Measurements from ENCODE around the gene KRTAP21-3. TPM values are rescaled to one million over a fixed set of nuclear protein-coding genes. Genes with fewer than 3 reads are reported as not detected.
A peak's percentile ranks its signal among the peaks of the same experiment; 100 is the strongest.

The KRTAP21-3 gene
- total and polyA plus RNA-seq, 10 of the 15 experiments (the other 5 are each of a cell fraction or from before 2014, with no cell fraction given) = not detected

GRCh38 chr21:30726726-30727125 is 8.1 kb upstream of the KRTAP21-3 start (continued):
- TF ChIP-seq ZBTB40 (IDR thresholded peaks at IDR 0.05; ENCODE audit: borderline replicate concordance) (no peak), KLF5 (IDR thresholded peaks at IDR 0.05; ENCODE audit: partially characterized antibody) (no peak), NR2C1 (IDR thresholded peaks at IDR 0.05) (no peak), RUNX3 (IDR thresholded peaks at IDR 0.05; ENCODE audit: low read length) (no peak), NFYB (IDR thresholded peaks at IDR 0.05; ENCODE audit: insufficient read depth, low read depth, low read length) (no peak), SIX5 (IDR thresholded peaks at IDR 0.05; ENCODE audit: low read depth, low read length, severe bottlenecking) (no peak)

- no TSS peak for BruUV-seq (replicated peaks)
- 38% methylated on average over 1 of the region's 1 CpG for WGBS (ENCODE audit: insufficient coverage, insufficient replicate concordance, low lambda C conversion rate, missing lambda C conversion rate)
- Histone ChIP-seq H3K27me3 (replicated peaks in 1 of 2; ENCODE audit: control insufficient read depth in 2 of 2, insufficient read depth in 2 of 2, low read length in 1 of 2) (no peaks in the 10 kb centered on the region), H2AFZ (ENCODE audit: control insufficient read depth, low read depth, low read length) (no peak overlapping the region), H3K4me3 (no peak overlapping the region), H3K4me2 (ENCODE audit: control insufficient read depth, insufficient read depth) (no peak overlapping the region), H3K27ac (ENCODE audit: control insufficient read depth, insufficient read depth) (no peak overlapping the region), H3K36me3 (ENCODE audit: control insufficient read depth in 2 of 2, insufficient read depth in 2 of 2, low read length in 1 of 2) (no peaks in the 10 kb centered on the region), H3K9ac (ENCODE audit: control insufficient read depth, insufficient read depth, low read length) (no peak overlapping the region), H3K9me3 (replicated peaks; ENCODE audit: control insufficient read depth, insufficient read depth, low read length) (no peaks in the 10 kb centered on the region), H3K4me1 (ENCODE audit: control insufficient read depth, insufficient read depth, low read length) (no peaks in the 10 kb centered on the region), H3K79me2 (ENCODE audit: control insufficient read depth, insufficient read depth, low read length) (no peaks in the 10 kb centered on the region), H4K20me1 (ENCODE audit: control insufficient read depth, insufficient read depth) (no peaks in the 10 kb centered on the region)
- DNase-seq (ENCODE audit: low read depth, low spot score) = no peak
- CTCF ChIA-PET = interaction anchor here (1.5 kb wide), 1 partner anchor 214 kb away, joined by 3 read pairs; no protein-coding TSS in a partner anchor
- intact Hi-C loops (cut with micrococcal nuclease; ENCODE audit: unreplicated experiment) (no loop called here), in situ Hi-C loops (cut with MboI) (no loop called here)
- TF ChIP-seq PKNOX1 (IDR thresholded peaks at IDR 0.05) (peak; percentile 79), ZBTB40 (IDR thresholded peaks at IDR 0.05; ENCODE audit: borderline replicate concordance) (no peak)
- POLR2A ChIA-PET = no interaction called here
- ATAC-seq = peak; percentile 75
- RAD21 ChIA-PET (ENCODE audit: unreplicated experiment) = interaction anchor here (1.2 kb wide), 1 partner anchor 12 kb away, joined by 4 read pairs; no protein-coding TSS in a partner anchor
- SMC1A ChIA-PET (ENCODE audit: uncharacterized antibody, unreplicated experiment) = interaction anchor here (1.2 to 1.3 kb wide), 2 partner anchors 29 to 129 kb away, joined by 3 read pairs; partner anchors contain the start of gene KRTAP22-2
- no peak for FAIRE-seq
Observed at GRCh38 chr21:30719401-30719800, 824 bp upstream of the KRTAP21-3 start.

Measured in GM12878 (cell line).